Liver (tissue), 3 donors: Measurements from ENCODE around the gene TMEM233.

Source experiments
- CTCF ChIP-seq: fragments of 150-350 bp; IDR thresholded peaks from 2 replicates; pipeline ENCODE4 v1.5.1; 2017; ENCODE audit warnings: improper control_type of control experiment, low read depth, low read length; ENCODE audit not compliant: missing input control
- FOXA1 ChIP-seq: IDR thresholded peaks from 2 replicates; pipeline ENCODE4 v1.6.1; 2016; ENCODE audit warnings: antibody characterized with exemption
- TAF1 ChIP-seq: conservative IDR thresholded peaks from 2 replicates; pipeline ENCODE4 v1.6.1; 2016; ENCODE audit warnings: antibody characterized with exemption, mild to moderate bottlenecking
- TF ChIP-seq, protein P1 (sequence below): IDR thresholded peaks from 2 replicates; pipeline ENCODE4 v1.6.1; 2016; ENCODE audit warnings: antibody characterized with exemption
- donor health status: healthy.
- donor health status: healthy.

DNA sequence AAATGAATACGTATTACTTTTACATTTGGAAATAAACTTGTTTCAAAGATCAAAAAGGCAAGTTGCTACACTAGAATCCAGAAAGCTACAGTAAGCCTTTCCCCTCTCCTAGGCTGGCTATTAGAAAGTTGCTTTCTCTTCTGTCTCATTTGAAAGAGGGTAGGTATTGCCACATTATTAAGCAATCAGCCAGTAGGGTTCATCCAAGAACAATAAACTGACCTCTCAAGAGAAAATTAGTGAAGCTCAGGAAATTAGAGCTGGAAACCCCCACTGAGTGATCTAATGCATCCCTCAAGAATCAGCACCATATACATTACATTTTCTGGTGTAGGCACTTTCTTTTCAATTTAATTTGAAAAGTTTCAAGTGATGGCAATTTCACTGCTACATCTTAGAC is 4.5 kb upstream of the TMEM233 start:
- TF ChIP-seq FOXA1 (no peak), CTCF (no peak), TAF1 (no peak)
- TF ChIP-seq, protein P1, sequence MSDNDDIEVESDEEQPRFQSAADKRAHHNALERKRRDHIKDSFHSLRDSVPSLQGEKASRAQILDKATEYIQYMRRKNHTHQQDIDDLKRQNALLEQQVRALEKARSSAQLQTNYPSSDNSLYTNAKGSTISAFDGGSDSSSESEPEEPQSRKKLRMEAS: no peak
